Measurements from ENCODE around the gene CYYR1.

- TF ChIP-seq, protein P1, sequence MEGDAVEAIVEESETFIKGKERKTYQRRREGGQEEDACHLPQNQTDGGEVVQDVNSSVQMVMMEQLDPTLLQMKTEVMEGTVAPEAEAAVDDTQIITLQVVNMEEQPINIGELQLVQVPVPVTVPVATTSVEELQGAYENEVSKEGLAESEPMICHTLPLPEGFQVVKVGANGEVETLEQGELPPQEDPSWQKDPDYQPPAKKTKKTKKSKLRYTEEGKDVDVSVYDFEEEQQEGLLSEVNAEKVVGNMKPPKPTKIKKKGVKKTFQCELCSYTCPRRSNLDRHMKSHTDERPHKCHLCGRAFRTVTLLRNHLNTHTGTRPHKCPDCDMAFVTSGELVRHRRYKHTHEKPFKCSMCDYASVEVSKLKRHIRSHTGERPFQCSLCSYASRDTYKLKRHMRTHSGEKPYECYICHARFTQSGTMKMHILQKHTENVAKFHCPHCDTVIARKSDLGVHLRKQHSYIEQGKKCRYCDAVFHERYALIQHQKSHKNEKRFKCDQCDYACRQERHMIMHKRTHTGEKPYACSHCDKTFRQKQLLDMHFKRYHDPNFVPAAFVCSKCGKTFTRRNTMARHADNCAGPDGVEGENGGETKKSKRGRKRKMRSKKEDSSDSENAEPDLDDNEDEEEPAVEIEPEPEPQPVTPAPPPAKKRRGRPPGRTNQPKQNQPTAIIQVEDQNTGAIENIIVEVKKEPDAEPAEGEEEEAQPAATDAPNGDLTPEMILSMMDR (conservative IDR thresholded peaks at IDR 0.05 in 1 of 2, IDR thresholded peaks at IDR 0.05 in 1 of 2; ENCODE audit: extremely low read depth in 1 of 2, insufficient read depth in 1 of 2, low read depth in 1 of 2, low read length in 2 of 2), result no peak
- TF ChIP-seq EZH2 (IDR thresholded peaks at IDR 0.05; ENCODE audit: borderline replicate concordance, low read length), result no peak
Observed at GRCh38 chr21:26588446-26588845, 15.4 kb upstream of the CYYR1 start.
